ENCODE data around the gene CACNA1B.
A peak's percentile ranks its signal among the peaks of the same experiment; 100 is the strongest.
"Not testable (repeated sequence)": the region's sequence is repeated elsewhere in the genome, so short reads cannot be mapped to it uniquely, and the experiment has no call there.

Gene CACNA1B

GRCh38 chr9:138019514-138019913 lies 141.9 kb downstream of the CACNA1B start:
- H3K56ac ChIP-seq (ENCODE audit: low read length); H3K27me3 ChIP-seq (ENCODE audit: insufficient read depth, low read length, poor library complexity); H3K23ac ChIP-seq (ENCODE audit: low read length); H3K79me1 ChIP-seq (ENCODE audit: low read length); H3K4ac ChIP-seq (ENCODE audit: low read depth, low read length); H3K27ac ChIP-seq (ENCODE audit: low read depth, low read length); H3K79me2 ChIP-seq (ENCODE audit: control insufficient read depth, insufficient read depth, low read length); H3K4me1 ChIP-seq (ENCODE audit: control insufficient read depth, low read depth, low read length); H3K18ac ChIP-seq (ENCODE audit: low read length); H2BK5ac ChIP-seq (ENCODE audit: low read length); H2AK5ac ChIP-seq (ENCODE audit: low read length); DNase-seq; H3K4me3 ChIP-seq (ENCODE audit: low read length); H2BK15ac ChIP-seq (replicated peaks; ENCODE audit: low read depth); H4K5ac ChIP-seq (ENCODE audit: low read length); H4K8ac ChIP-seq (ENCODE audit: low read depth, low read length); H3K4me2 ChIP-seq (ENCODE audit: low read length); H2BK120ac ChIP-seq (ENCODE audit: low read depth, low read length); H3K36me3 ChIP-seq (ENCODE audit: control insufficient read depth, insufficient read depth, low read length); H3K9ac ChIP-seq (ENCODE audit: low read length): not testable (repeated sequence)
- no CpG with 5 or more reads among the region's 10 CpGs for WGBS (ENCODE audit: extremely low coverage, insufficient coverage, low lambda C conversion rate)

DNA sequence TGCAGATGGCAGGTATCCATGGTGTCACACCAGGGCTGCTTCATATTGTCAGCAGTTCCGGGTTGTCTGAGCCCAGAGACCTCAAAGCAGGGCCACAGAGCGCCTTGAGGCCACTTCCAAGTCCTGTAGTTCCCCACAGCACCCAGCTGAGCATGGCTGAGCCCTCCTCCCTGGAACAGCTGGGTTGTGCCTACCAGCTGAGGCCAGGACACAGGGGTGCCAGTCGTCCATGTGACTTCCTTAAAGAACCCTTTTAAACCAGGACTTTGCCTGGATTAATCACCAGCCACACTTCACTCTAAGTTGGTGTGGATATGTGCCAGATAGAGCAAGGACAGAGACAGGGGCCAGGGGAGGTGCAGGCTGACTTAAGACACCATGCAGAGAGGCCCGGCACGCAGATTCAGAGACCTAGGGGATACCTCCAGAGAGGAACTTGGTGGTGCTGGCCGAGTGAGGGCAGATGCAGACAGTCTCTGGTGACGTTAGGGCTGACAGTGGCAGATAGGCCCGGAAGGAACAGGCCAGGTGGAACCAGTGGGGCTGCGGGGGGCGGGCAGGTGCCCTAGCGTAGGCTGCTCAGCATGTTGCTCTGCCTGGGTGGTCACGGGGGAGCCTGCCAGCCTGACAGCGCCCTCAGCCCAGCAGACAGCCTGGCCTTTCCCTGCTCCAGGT lies 142.7 kb downstream of the CACNA1B start:
- H3K9ac ChIP-seq (ENCODE audit: low read length), result no peak overlapping the region
- H3K4me3 ChIP-seq (ENCODE audit: low read length), result no peak overlapping the region
- H3K79me1 ChIP-seq (ENCODE audit: low read length), result no peaks in the 10 kb centered on the region
- H4K8ac ChIP-seq (ENCODE audit: low read depth, low read length), result no peak overlapping the region
- no peaks in the 10 kb centered on the region for H3K36me3 ChIP-seq (ENCODE audit: control insufficient read depth, insufficient read depth, low read length)
- no peak overlapping the region for H2BK120ac ChIP-seq (ENCODE audit: low read depth, low read length)
- no peak overlapping the region for H3K56ac ChIP-seq (ENCODE audit: low read length)
- no peaks in the 10 kb centered on the region for H3K79me2 ChIP-seq (ENCODE audit: control insufficient read depth, insufficient read depth, low read length)
- no peak overlapping the region for H3K23ac ChIP-seq (ENCODE audit: low read length)
- no peak overlapping the region for H4K5ac ChIP-seq (ENCODE audit: low read length)
- H3K4me1 ChIP-seq (ENCODE audit: control insufficient read depth, low read depth, low read length), result no peaks in the 10 kb centered on the region
- WGBS (ENCODE audit: extremely low coverage, insufficient coverage, low lambda C conversion rate), result no CpG with 5 or more reads among the region's 13 CpGs
- no peak overlapping the region for H3K4me2 ChIP-seq (ENCODE audit: low read length)
- H2BK15ac ChIP-seq (replicated peaks; ENCODE audit: low read depth), result no peak overlapping the region
- H3K27me3 ChIP-seq (ENCODE audit: insufficient read depth, low read length, poor library complexity), result no peaks in the 10 kb centered on the region
- H3K27ac ChIP-seq (ENCODE audit: low read depth, low read length), result no peak overlapping the region
- H3K4ac ChIP-seq (ENCODE audit: low read depth, low read length), result no peak overlapping the region
- no peak overlapping the region for H2BK5ac ChIP-seq (ENCODE audit: low read length)
- no peak overlapping the region for H2AK5ac ChIP-seq (ENCODE audit: low read length)
- no peak overlapping the region for H3K18ac ChIP-seq (ENCODE audit: low read length)
- peak; percentile 2 for DNase-seq

GRCh38 chr9:138020795-138021182 lies 143.2 kb downstream of the CACNA1B start:
- Histone ChIP-seq H3K18ac (ENCODE audit: low read length) (no peak overlapping the region), H2AK5ac (ENCODE audit: low read length) (no peak overlapping the region), H4K5ac (ENCODE audit: low read length) (no peak overlapping the region), H4K8ac (ENCODE audit: low read depth, low read length) (no peak overlapping the region), H3K79me1 (ENCODE audit: low read length) (no peaks in the 10 kb centered on the region), H3K9ac (ENCODE audit: low read length) (no peak overlapping the region), H3K27me3 (ENCODE audit: insufficient read depth, low read length, poor library complexity) (no peaks in the 10 kb centered on the region), H3K27ac (ENCODE audit: low read depth, low read length) (no peak overlapping the region), H2BK15ac (replicated peaks; ENCODE audit: low read depth) (no peak overlapping the region), H3K79me2 (ENCODE audit: control insufficient read depth, insufficient read depth, low read length) (no peaks in the 10 kb centered on the region), H3K4ac (ENCODE audit: low read depth, low read length) (no peak overlapping the region), H2BK5ac (ENCODE audit: low read length) (no peak overlapping the region), H3K4me1 (ENCODE audit: control insufficient read depth, low read depth, low read length) (no peaks in the 10 kb centered on the region), H3K4me3 (ENCODE audit: low read length) (no peak overlapping the region), H3K4me2 (ENCODE audit: low read length) (no peak overlapping the region), H3K36me3 (ENCODE audit: control insufficient read depth, insufficient read depth, low read length) (no peaks in the 10 kb centered on the region), H3K23ac (ENCODE audit: low read length) (no peak overlapping the region), H2BK120ac (ENCODE audit: low read depth, low read length) (no peak overlapping the region), H3K56ac (ENCODE audit: low read length) (no peak overlapping the region)
- no CpG with 5 or more reads among the region's 5 CpGs for WGBS (ENCODE audit: extremely low coverage, insufficient coverage, low lambda C conversion rate)
- no peak for DNase-seq

GRCh38 chr9:138021251-138022056 lies 143.9 kb downstream of the CACNA1B start:
- Histone ChIP-seq H2BK15ac (replicated peaks; ENCODE audit: low read depth) (no peak overlapping the region), H3K4ac (ENCODE audit: low read depth, low read length) (no peak overlapping the region), H3K4me1 (ENCODE audit: control insufficient read depth, low read depth, low read length) (no peaks in the 10 kb centered on the region), H3K36me3 (ENCODE audit: control insufficient read depth, insufficient read depth, low read length) (no peaks in the 10 kb centered on the region), H3K27ac (ENCODE audit: low read depth, low read length) (no peak overlapping the region), H2BK120ac (ENCODE audit: low read depth, low read length) (no peak overlapping the region), H3K23ac (ENCODE audit: low read length) (no peak overlapping the region), H3K79me2 (ENCODE audit: control insufficient read depth, insufficient read depth, low read length) (no peaks in the 10 kb centered on the region), H3K56ac (ENCODE audit: low read length) (no peak overlapping the region), H4K8ac (ENCODE audit: low read depth, low read length) (no peak overlapping the region), H3K79me1 (ENCODE audit: low read length) (no peaks in the 10 kb centered on the region), H2AK5ac (ENCODE audit: low read length) (no peak overlapping the region), H3K27me3 (ENCODE audit: insufficient read depth, low read length, poor library complexity) (no peaks in the 10 kb centered on the region), H3K4me2 (ENCODE audit: low read length) (no peak overlapping the region), H4K5ac (ENCODE audit: low read length) (no peak overlapping the region), H3K18ac (ENCODE audit: low read length) (no peak overlapping the region), H3K4me3 (ENCODE audit: low read length) (no peak overlapping the region), H3K9ac (ENCODE audit: low read length) (no peak overlapping the region), H2BK5ac (ENCODE audit: low read length) (no peak overlapping the region)
- no CpG with 5 or more reads among the region's 15 CpGs for WGBS (ENCODE audit: extremely low coverage, insufficient coverage, low lambda C conversion rate)
- DNase-seq, result no peak

DNA sequence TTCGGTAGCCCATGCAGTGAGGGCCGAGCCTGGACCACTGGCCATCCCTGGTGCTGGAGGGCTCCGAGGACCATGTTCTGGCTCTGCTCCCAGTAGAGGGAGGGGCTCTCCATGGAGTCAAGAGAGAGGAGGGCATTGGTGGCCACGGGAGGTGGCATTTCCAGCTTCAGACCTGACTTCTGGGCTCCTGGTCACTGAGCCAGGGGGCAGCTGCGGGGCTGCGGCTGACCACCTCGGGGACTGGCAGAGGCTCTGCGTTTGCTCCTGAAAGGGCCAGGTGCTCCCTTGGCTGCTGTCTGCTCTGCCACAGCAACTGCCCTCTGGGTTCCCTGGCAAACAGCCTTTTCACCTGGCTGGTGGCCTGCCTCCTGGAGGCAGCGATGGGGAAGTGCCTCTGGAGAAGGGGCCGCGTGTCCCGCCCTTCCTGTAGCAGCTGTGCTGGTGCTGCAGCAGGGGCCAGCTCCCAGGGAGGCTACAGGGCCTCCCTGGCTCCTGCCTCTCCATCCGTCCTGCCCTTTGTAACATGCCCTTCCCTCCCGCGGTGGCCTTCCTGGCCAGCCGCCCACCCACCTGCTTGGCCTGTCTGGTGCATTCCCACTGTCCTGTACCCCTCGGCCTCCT lies 144.6 kb downstream of the CACNA1B start:
- peak overlapping the region; percentile 60 for H3K56ac ChIP-seq (ENCODE audit: low read length)
- no peak overlapping the region for H3K4me3 ChIP-seq (ENCODE audit: low read length)
- no peak overlapping the region for H2BK5ac ChIP-seq (ENCODE audit: low read length)
- no peak overlapping the region for H2BK120ac ChIP-seq (ENCODE audit: low read depth, low read length)
- no peaks in the 10 kb centered on the region for H3K79me1 ChIP-seq (ENCODE audit: low read length)
- no peak overlapping the region for H2AK5ac ChIP-seq (ENCODE audit: low read length)
- no peaks in the 10 kb centered on the region for H3K27me3 ChIP-seq (ENCODE audit: insufficient read depth, low read length, poor library complexity)
- no peaks in the 10 kb centered on the region for H3K4me1 ChIP-seq (ENCODE audit: control insufficient read depth, low read depth, low read length)
- H3K9ac ChIP-seq (ENCODE audit: low read length), result no peak overlapping the region
- peak; percentile 85 for DNase-seq
- H3K27ac ChIP-seq (ENCODE audit: low read depth, low read length), result no peak overlapping the region
- no peak overlapping the region for H3K4me2 ChIP-seq (ENCODE audit: low read length)
- no peak overlapping the region for H4K5ac ChIP-seq (ENCODE audit: low read length)
- no peak overlapping the region for H3K18ac ChIP-seq (ENCODE audit: low read length)
- no peak overlapping the region for H2BK15ac ChIP-seq (replicated peaks; ENCODE audit: low read depth)
- H3K23ac ChIP-seq (ENCODE audit: low read length), result no peak overlapping the region
- no peak overlapping the region for H3K4ac ChIP-seq (ENCODE audit: low read depth, low read length)
- no CpG with 5 or more reads among the region's 17 CpGs for WGBS (ENCODE audit: extremely low coverage, insufficient coverage, low lambda C conversion rate)
- H3K79me2 ChIP-seq (ENCODE audit: control insufficient read depth, insufficient read depth, low read length), result no peaks in the 10 kb centered on the region
- H4K8ac ChIP-seq (ENCODE audit: low read depth, low read length), result no peak overlapping the region
- H3K36me3 ChIP-seq (ENCODE audit: control insufficient read depth, insufficient read depth, low read length), result no peaks in the 10 kb centered on the region
